SKM-1 treated with dmso at 0.1 percent for 144 hours (cell line): ENCODE measurements around the gene RASGRP4.
"Not testable (repeated sequence)": the region's sequence is repeated elsewhere in the genome, so short reads cannot be mapped to it uniquely, and the experiment has no call there.

Experiments
- DNase-seq: peaks from one replicate; lab custom pipeline; 2025; ENCODE audit not compliant: unreplicated experiment; lab: John Stamatoyannopoulos, UW

The RASGRP4 gene

DNA sequence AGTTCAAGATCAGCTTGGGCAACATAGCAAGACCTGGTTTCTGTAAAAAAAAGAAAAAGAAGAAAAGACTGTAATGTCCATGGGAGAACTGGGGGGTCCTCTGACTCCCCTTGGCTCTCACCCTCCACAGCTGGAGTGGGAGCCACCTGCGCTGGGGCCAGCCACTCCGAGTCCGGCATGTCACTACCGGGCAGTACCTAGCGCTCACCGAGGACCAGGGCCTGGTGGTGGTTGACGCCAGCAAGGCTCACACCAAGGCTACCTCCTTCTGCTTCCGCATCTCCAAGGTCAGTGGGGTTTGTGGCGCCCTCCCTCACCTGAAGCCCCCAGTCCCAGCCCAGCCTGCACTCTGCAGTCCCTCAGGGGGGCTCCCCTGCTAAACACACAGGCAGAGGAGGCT, 22.2 kb upstream of the RASGRP4 start:
- DNase-seq: no peak

GRCh38 chr19:38445362-38445761, 19.3 kb upstream of the RASGRP4 start:
- no peak for DNase-seq

DNA sequence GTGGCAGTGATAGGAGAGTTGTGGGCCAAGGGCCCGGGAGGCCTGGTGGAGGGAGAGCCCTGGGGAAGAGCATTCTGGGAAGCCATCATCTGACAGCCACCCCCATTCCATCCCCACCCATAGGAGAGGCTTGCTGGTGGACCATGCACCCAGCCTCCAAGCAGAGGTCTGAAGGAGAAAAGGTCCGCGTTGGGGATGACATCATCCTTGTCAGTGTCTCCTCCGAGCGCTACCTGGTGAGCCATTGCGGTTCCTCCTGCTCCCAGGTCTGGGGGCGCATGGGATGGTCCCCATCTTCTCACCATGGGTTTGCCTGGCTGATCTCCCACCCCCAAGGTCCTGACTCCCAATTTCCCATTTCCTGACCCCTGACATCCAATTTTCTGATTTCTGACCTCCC, 18.0 kb upstream of the RASGRP4 start:
- no peak for DNase-seq

GRCh38 chr19:38443458-38443999, 17.5 kb upstream of the RASGRP4 start:
- DNase-seq: no peak

GRCh38 chr19:38442736-38443135, 16.7 kb upstream of the RASGRP4 start:
- no peak for DNase-seq

DNA sequence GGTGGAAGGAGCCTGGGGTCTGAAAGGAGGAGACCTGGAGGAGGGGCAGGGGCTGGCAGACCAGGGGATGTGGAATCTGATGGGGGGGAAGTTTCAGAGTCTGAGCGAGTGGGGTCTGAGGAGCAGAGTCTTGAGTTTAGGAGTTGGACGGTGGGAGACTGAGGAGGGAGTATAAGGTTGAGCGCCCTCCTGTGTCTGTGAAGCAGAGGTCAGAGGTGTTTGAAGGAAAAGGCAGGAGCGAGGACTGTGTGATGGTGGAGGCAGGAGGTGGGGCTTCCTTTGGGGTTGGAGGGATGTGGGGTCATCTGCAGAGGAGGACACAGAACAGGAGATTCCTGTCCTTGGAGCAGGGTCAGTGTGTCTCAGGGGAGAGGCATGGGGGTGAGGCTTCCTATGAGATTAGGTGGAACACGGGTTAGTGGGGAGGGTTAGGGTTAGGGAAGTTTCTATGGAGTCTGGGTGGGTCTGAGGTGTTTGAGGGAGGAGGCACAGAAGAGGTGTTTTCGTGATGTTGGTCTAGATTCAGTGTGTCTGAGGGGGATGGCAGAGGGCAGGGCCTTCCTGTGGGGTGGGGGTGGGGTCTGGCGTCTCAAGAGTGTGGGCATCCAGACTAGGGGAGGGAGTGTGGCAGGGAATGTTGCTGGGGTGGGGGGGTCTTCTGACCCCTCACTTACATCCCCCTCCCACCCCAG, 15.8 kb upstream of the RASGRP4 start:
- DNase-seq: peak; percentile 5

- DNase-seq: no peak
These were observed 14.6 kb upstream of the RASGRP4 start for GRCh38 chr19:38440592-38440991.

- DNase-seq: no peak
These were observed 11.9 kb upstream of the RASGRP4 start for GRCh38 chr19:38437917-38438316.

GRCh38 chr19:38437295-38437694, 11.3 kb upstream of the RASGRP4 start:
- DNase-seq: no peak

- no peak for DNase-seq
These were observed 8.6 kb upstream of the RASGRP4 start for GRCh38 chr19:38434549-38435051.

GRCh38 chr19:38433268-38433733, 7.3 kb upstream of the RASGRP4 start, which contains the start of gene RYR1:
RYR1 (plus strand) TSS chr19:38433691; CDS start chr19:38433830, 139 bp downstream.
- no peak for DNase-seq

GRCh38 chr19:38430931-38431330, 4.9 kb upstream of the RASGRP4 start:
- no peak for DNase-seq

DNA sequence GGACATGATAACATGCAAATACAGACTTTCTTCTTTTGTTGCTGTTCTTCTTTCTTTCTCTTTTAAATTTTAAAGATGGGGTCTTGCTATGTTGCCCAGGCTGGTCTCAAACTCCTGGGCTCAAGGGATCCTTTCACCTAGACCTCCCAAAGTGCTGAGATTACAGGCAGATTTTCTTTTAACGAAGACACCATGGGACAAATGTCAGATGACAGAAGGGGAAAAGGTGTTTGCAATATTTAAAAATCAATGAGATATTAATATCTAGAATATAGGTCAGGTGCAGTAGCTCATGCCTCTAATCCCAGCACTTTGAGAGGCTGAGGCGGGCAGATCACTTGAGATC, 3.8 kb upstream of the RASGRP4 start:
- DNase-seq: no peak

DNA sequence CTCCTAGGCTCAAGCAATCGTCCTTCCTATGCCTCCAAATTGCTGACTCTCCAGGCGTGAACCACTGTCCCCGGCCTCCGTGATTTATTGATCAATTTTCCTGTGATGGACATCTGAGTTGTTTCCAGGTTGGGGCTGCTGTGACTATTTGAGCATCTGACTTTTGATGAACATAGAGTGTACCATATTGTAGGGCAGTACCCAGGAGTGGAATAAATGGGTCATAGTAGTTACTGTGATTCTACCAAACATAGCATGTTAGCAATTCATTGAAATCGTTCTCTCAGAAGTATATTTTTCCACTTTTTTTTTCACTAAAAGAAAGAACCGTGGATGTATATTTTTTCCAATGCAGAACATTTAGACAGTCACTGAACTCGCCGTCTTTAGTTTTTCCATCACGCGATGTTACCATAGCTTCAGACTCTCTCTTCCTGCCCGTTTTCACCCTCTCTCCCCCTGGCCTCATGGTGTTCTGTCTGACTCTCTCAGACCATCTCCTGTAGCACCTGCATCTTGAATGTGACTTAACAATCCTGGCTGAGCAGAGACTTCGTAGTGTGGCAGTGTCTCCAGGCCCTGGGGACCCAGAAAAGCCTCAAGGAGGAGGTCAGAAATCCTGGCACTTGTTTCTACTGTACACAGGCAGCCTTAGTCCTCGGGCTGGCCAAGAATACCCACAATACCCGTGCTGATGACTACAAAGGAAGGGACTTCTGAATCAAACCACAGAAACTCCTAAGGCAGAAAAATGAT, 3.2 kb upstream of the RASGRP4 start:
- no peak for DNase-seq

DNA sequence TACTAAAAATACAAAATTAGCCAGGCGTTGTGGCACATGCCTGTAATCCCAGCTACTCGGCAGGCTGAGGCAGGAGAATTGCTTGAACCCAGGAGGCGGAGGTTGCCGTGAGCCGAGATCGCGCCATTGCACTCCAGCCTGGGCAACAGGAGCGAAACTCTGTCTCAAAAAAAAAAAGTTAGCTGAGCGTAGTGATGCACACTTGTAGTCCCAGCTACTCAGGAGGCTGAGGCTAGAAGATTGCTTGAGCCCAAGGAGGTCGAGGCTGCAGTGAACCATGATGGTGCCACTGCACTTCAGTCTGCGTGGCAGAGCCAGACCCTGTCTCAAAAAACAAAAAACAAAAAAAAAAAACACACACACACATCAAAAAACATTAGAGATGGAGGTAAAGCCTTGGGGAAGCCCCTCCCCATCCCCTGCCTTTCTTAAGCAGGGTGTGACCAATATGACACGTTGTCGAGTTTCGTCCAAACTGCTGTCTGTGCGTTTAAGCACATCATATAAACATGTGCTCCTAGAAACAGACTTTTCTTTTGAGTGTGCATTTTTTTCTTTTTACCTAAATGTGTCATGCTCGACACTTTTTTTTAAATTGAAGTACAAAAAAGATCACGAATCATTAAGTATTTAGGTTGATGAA, 1.1 kb upstream of the RASGRP4 start:
- not testable (repeated sequence) for DNase-seq

- no peak for DNase-seq
These were observed 703 bp downstream of the RASGRP4 start for GRCh38 chr19:38425222-38425809.

- no peak for DNase-seq
These were observed 1.7 kb downstream of the RASGRP4 start for GRCh38 chr19:38424272-38424671.

DNA sequence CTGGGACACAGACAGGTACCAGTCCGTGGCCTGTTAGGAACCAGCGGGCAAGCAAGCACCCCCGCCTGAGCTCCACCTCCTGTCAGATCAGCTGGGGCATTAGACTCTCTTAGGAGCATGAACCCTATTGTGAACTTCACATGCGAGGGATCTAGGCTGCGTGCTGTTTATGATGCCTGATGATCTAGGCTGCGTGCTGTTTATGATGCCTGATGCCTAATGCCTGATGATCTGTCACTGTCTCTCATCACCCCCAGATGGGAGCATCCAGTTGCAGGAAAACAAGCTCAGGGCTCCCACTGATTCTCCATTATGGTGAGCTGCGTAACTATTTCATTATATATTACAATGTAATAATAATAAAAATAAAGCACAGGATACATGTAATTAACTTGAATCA, 3.6 kb downstream of the RASGRP4 start:
- DNase-seq: no peak

DNA sequence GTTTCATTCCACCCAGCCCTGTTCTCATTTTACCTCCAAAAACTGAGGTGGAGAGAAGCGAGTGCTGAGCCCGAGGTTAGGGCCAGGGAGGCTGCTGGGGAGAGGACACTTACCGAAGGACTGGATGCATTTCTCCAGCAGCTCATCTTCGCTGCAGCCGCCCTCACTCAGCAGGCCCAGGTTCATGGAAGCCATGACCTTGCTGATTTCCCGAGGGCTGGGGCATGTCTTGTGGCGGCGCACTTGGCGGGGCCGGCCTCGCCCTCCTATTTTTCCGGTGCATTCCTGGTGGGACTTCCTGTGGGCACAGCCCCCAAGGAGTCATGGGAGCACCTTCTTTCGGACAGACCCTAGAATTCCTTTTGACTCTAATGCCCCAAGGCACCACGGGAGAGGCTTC, 4.2 kb downstream of the RASGRP4 start:
- DNase-seq: no peak

GRCh38 chr19:38420935-38421334, 5.1 kb downstream of the RASGRP4 start:
- no peak for DNase-seq
